Adipocyte (in vitro differentiated cells): ENCODE results near the gene RXRG.

ENCODE experiments used
- DNase-seq: peaks from one replicate; pipeline ENCODE4 v3.0.0-alpha.2; 2015; ENCODE audit warnings: low read depth
- H3K27me3 ChIP-seq: replicated peaks from 2 replicates; pipeline ENCODE4 v1.7.0; 2013; ENCODE audit warnings: mild to moderate bottlenecking, low read length, moderate library complexity; ENCODE audit not compliant: control insufficient read depth, insufficient read depth
- H3K36me3 ChIP-seq: 2 replicates; pipeline ENCODE4 v1.7.0; 2013; ENCODE audit warnings: low read length, mild to moderate bottlenecking, moderate library complexity; ENCODE audit not compliant: control insufficient read depth, insufficient read depth, severe bottlenecking
- H3K4me1 ChIP-seq: 2 replicates; pipeline ENCODE4 v1.7.0; 2013; ENCODE audit warnings: mild to moderate bottlenecking, low read length, moderate library complexity; ENCODE audit not compliant: control insufficient read depth, insufficient read depth
- H3K4me3 ChIP-seq: 2 replicates; pipeline ENCODE4 v1.7.0; 2013; ENCODE audit warnings: mild to moderate bottlenecking, low read length, moderate library complexity
- H3K9ac ChIP-seq: 2 replicates; pipeline ENCODE4 v1.7.0; 2013; ENCODE audit warnings: mild to moderate bottlenecking, low read length, moderate library complexity
- H3K9me3 ChIP-seq: 2 replicates; pipeline ENCODE4 v1.7.0; 2013; ENCODE audit warnings: mild to moderate bottlenecking, low read length, moderate library complexity; ENCODE audit not compliant: control insufficient read depth

Gene RXRG

DNA sequence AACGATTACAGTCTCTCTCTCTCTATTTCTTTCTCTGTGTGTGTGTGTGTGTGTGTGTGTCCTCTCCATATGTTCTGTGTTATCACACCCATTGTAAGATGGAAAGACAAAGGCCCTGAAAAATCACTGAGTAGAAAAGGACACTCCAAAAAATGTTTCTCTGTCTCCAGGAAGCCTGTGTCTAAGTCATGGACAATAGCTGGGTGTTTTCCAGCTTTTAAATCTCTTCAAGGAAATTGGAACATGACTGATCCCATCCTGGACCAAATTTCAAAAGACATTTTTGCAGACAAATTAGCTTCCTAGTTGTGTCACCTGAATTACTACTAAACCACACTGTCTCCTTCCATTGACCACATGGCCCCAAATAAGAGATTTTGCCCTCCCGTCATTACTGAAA is 57.4 kb downstream of the RXRG start:
- Histone ChIP-seq H3K9me3 (no peaks in the 10 kb centered on the region), H3K4me1 (peaks cover 26% of the 10 kb centered on the region), H3K9ac (no peak overlapping the region), H3K36me3 (no peaks in the 10 kb centered on the region), H3K4me3 (no peak overlapping the region), H3K27me3 (peaks cover 30% of the 10 kb centered on the region)
- no peak for DNase-seq

GRCh38 chr1:165383599-165384405 is 61.1 kb downstream of the RXRG start:
- Histone ChIP-seq H3K4me1 (peaks cover 32% of the 10 kb centered on the region), H3K27me3 (peaks cover 1% of the 10 kb centered on the region), H3K9me3 (no peaks in the 10 kb centered on the region), H3K9ac (peak overlapping the region; percentile 14), H3K36me3 (no peaks in the 10 kb centered on the region), H3K4me3 (no peak overlapping the region)
- no peak for DNase-seq

DNA sequence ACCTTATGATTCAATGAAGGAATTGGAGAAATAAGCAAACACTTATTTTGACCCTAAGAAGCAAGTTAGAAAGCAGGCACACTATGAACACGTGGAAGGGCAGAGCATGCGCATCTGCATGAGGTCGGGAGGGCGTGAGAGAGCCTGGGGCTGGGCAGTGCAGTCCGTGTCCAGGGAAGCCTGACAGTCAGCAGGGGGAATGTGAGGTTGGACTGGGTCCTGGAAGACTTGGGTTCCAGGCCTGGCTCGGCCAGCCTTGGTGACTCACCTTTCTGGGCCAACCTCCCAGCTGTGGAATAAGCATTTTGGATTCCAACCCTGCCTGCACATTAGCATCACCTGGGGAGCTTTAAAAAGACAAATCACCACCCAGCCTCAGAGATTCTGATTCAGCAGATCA is 61.9 kb downstream of the RXRG start:
- peak; percentile 17 for DNase-seq
- Histone ChIP-seq H3K9ac (no peak overlapping the region), H3K9me3 (no peaks in the 10 kb centered on the region), H3K27me3 (no peaks in the 10 kb centered on the region), H3K36me3 (no peaks in the 10 kb centered on the region), H3K4me3 (no peak overlapping the region), H3K4me1 (peaks cover 32% of the 10 kb centered on the region)

- Histone ChIP-seq H3K9me3 (no peaks in the 10 kb centered on the region), H3K4me3 (no peak overlapping the region), H3K36me3 (no peaks in the 10 kb centered on the region), H3K4me1 (peaks cover 26% of the 10 kb centered on the region), H3K9ac (no peak overlapping the region), H3K27me3 (no peaks in the 10 kb centered on the region)
- DNase-seq, result no peak
Observed at GRCh38 chr1:165381745-165382505, 63.0 kb downstream of the RXRG start.

DNA sequence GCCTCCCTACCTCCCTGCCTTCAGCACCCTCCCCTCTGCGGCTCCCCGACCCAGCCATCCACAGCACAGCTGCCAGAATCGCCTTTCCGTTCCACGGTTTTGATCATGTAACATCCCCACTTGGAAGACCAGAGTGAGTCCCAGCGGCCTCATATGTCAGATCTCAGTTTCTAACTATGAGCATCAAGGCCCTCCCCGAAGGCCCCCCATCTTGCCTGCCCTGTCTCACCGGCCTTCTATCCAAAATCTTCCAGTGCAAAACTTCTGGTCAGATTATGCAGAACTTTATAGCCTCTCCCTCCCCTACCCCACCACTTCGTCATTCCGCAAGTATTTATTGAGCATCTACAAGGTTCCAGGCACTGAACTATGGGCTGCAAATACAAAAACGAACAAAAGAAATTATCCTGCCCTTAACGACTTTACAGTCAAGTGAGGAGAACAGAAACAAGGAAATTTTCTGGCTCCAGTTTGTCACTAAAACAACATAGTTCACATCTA is 68.1 kb downstream of the RXRG start:
- no peaks in the 10 kb centered on the region for H3K27me3 ChIP-seq
- peak overlapping the region; percentile 74 for H3K9ac ChIP-seq
- no peaks in the 10 kb centered on the region for H3K9me3 ChIP-seq
- peak overlapping the region; percentile 72 for H3K4me3 ChIP-seq
- no peak for DNase-seq
- H3K36me3 ChIP-seq, result no peaks in the 10 kb centered on the region
- peaks cover 19% of the 10 kb centered on the region for H3K4me1 ChIP-seq

- H3K4me1 ChIP-seq, result peaks cover 25% of the 10 kb centered on the region
- no peaks in the 10 kb centered on the region for H3K36me3 ChIP-seq
- peak; percentile 77 for DNase-seq
- H3K9ac ChIP-seq, result peak overlapping the region; percentile 74
- no peaks in the 10 kb centered on the region for H3K9me3 ChIP-seq
- H3K4me3 ChIP-seq, result peak overlapping the region; percentile 72
- H3K27me3 ChIP-seq, result peaks cover 3% of the 10 kb centered on the region
Observed at GRCh38 chr1:165376041-165376810, 68.7 kb downstream of the RXRG start.

DNA sequence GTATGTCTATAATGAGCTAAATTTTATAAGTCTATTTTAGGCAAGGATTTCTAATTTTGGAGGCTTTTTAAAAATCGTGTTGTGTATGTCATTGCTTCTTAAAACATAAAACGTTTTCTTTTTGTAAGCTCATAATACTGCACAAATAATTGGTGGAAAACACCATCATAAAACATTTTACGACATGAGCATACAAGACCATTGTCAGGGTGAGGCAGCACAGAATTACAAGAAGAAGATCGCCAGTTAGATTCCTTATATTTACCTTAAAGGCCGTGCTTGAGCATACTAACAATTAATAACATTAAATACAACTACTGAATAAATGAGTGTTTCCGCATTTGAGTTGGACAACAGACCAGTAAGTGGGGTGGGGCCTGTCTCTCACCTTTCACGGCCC is 69.3 kb downstream of the RXRG start:
- H3K4me3 ChIP-seq, result peak overlapping the region; percentile 72
- no peak for DNase-seq
- H3K9ac ChIP-seq, result peak overlapping the region; percentile 74
- peaks cover 8% of the 10 kb centered on the region for H3K27me3 ChIP-seq
- no peaks in the 10 kb centered on the region for H3K9me3 ChIP-seq
- H3K36me3 ChIP-seq, result no peaks in the 10 kb centered on the region
- peaks cover 26% of the 10 kb centered on the region for H3K4me1 ChIP-seq

DNA sequence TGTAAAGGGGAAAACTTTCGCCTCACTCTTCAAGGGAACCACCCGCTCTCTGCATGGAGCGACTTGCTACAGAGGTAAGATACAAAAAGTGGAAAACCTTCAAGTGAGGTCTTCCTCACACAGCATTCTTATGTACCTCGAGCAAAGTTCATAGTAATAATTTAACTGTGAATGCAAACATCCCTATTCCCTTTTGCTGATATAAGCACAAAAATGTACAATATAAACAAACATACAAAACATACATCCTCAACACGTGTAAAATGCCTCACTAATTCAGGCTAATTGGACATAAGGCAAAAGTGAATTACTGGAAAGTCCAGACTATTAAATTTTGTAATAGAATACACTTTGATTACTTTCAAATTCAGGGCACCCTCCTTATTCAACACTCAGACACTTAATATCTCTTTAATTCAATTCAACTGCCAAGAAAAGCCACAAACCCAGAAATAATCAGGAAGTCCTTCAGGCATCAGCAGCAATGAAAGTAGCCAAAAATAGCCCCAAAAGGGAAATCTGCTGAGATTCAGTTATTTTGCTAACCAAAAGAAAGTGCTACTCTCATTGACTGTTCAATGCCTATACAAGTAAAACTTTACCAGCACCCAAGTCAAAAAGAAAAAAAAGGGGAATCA is 73.2 kb downstream of the RXRG start:
- Histone ChIP-seq H3K9me3 (no peaks in the 10 kb centered on the region), H3K9ac (no peak overlapping the region), H3K27me3 (peaks cover 28% of the 10 kb centered on the region), H3K4me1 (peaks cover 21% of the 10 kb centered on the region), H3K4me3 (no peak overlapping the region), H3K36me3 (no peaks in the 10 kb centered on the region)
- DNase-seq, result no peak

- Histone ChIP-seq H3K4me3 (no peak overlapping the region), H3K9me3 (no peaks in the 10 kb centered on the region), H3K9ac (no peak overlapping the region), H3K4me1 (peaks cover 20% of the 10 kb centered on the region), H3K27me3 (peaks cover 33% of the 10 kb centered on the region), H3K36me3 (no peaks in the 10 kb centered on the region)
- DNase-seq, result peak; percentile 74
Observed at GRCh38 chr1:165369255-165369848, 75.6 kb downstream of the RXRG start.

- peaks cover 33% of the 10 kb centered on the region for H3K27me3 ChIP-seq
- no peaks in the 10 kb centered on the region for H3K9me3 ChIP-seq
- DNase-seq, result peak; percentile 82
Observed at GRCh38 chr1:165367375-165367993, 77.4 kb downstream of the RXRG start.

More at GRCh38 chr1:165367375-165367993, 77.4 kb downstream of the RXRG start:
- no peaks in the 10 kb centered on the region for H3K36me3 ChIP-seq
- H3K9ac ChIP-seq, result no peak overlapping the region
- H3K4me1 ChIP-seq, result peaks cover 20% of the 10 kb centered on the region
- H3K4me3 ChIP-seq, result no peak overlapping the region
